ENCODE measurements around the gene FKBP10.

DNA sequence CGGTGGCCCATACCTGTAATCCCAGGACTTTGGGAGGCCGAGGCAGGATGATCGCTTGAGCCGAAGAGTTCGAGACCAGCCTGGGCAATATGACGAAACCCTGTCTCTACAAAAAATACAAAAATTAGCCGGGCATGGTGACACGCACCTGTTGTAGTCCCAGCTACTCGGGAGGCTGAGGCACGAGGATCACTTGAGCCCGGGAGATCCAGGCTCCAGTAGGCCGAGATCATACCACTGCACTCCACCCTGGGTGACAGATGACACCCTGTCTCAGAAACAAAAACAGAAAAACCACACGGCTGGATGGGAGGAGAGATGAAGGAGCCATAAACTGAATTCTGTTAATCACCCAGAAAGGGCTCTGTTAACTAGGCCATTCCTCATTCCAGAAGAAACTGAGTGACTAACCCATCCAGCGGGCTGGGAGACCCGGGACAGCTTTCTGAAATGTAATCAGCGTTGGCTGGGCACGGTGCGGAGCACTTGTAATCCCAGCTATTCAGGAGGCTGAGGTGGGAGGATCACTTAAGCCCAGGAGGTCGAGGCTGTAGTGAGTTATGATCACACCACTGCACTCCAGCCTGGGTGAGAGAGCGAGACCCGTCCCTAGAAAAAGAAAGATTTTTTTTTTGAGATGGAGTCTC, 23.9 kb downstream of the FKBP10 start:
- TF ChIP-seq CTCF (IDR thresholded peaks at IDR 0.05; ENCODE audit: extremely low read depth in 1 of 2, insufficient read depth in 1 of 2, low read depth in 1 of 2, low read length in 2 of 2) (no peak), EZH2 (IDR thresholded peaks at IDR 0.05; ENCODE audit: borderline replicate concordance, low read depth, low read length, severe bottlenecking) (no peak), POLR2A (IDR thresholded peaks at IDR 0.05; ENCODE audit: low read depth, low read length) (no peak), JUN (IDR thresholded peaks at IDR 0.05; ENCODE audit: borderline replicate concordance, insufficient read depth, insufficient read length, low read depth) (no peak), POLR2AphosphoS5 (IDR thresholded peaks at IDR 0.05; ENCODE audit: insufficient read depth, low read depth, low read length) (no peak), FOS (IDR thresholded peaks at IDR 0.05; ENCODE audit: borderline replicate concordance, insufficient read depth, low read length) (no peak), GATA2 (IDR thresholded peaks at IDR 0.05; ENCODE audit: insufficient read depth, insufficient read length, low read depth, low read length) (no peak), MYC (IDR thresholded peaks at IDR 0.05; ENCODE audit: low read depth, low read length) (no peak)
- TF ChIP-seq, protein P1, sequence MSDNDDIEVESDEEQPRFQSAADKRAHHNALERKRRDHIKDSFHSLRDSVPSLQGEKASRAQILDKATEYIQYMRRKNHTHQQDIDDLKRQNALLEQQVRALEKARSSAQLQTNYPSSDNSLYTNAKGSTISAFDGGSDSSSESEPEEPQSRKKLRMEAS (IDR thresholded peaks at IDR 0.05; ENCODE audit: insufficient read depth, insufficient read length): no peak
